H1 (cell line): ENCODE results near the gene TMPRSS4. TPM values are rescaled to one million over a fixed set of nuclear protein-coding genes. Genes with fewer than 3 reads are reported as not detected.

Source experiments
- HDAC6 ChIP-seq: IDR thresholded peaks from one replicate; pipeline ENCODE4 v1.7.1; 2012; ENCODE audit warnings: low read depth, mild to moderate bottlenecking, inconsistent platforms, low read length, moderate library complexity
- SIRT6 ChIP-seq: IDR thresholded peaks from one replicate; pipeline ENCODE4 v1.7.1; 2012; ENCODE audit warnings: low read length, inconsistent platforms
- SP1 ChIP-seq: IDR thresholded peaks from 2 replicates; pipeline ENCODE4 v1.6.1; 2011; ENCODE audit warnings: low read depth, low read length
- SP4 ChIP-seq: IDR thresholded peaks from 2 replicates; pipeline ENCODE4 v1.6.1; 2012; ENCODE audit warnings: low read length, inconsistent platforms
- TAF1 ChIP-seq: IDR thresholded peaks from 2 replicates; pipeline ENCODE4 v1.6.1; 2011; ENCODE audit warnings: mild to moderate bottlenecking, low read depth, low read length
- TCF12 ChIP-seq: IDR thresholded peaks from 2 replicates; pipeline ENCODE4 v1.6.1; 2011; ENCODE audit warnings: low read depth, mild to moderate bottlenecking, low read length
- polyA plus RNA-seq, 7 experiments: library from polyadenylated mRNA; depleted of rRNA in 3 of 7; stranded (reverse) in 5 of 7; unstranded in 2 of 7; fragments of >200 nt in 5 of 7; fragments of 200-250 nt in 2 of 7; gene quantifications; 1 replicate in 5 of 7; 2 replicates in 1 of 7; 4 replicates in 1 of 7; pipeline versions ENCODE4 v1.2.1 to v1.2.3, GENCODE V29; 2011 to 2013; ENCODE audit warnings: missing spikeins in 2 of 7, mixed read lengths in 2 of 7
- total RNA-seq: library from RNA; stranded (reverse); fragmentation: NEBNext Ultra II Directional; extraction: Animal tissue kit (Norgen Biotek cat#: 25700); gene quantifications from 2 replicates; pipeline ENCODE4 v1.2.1, GENCODE V29; 2021
- TF ChIP-seq, protein P1 (sequence below): fragments of 300-600 bp; sonication (generic); IDR thresholded peaks from 2 replicates; pipeline ENCODE4 v1.7.1; 2012; ENCODE audit warnings: low read length, moderate library complexity, mild to moderate bottlenecking, inconsistent platforms; ENCODE audit not compliant: insufficient replicate concordance

The TMPRSS4 gene
- total and polyA plus RNA-seq, 2 of the 8 experiments (the other 6 are each of a cell fraction or from before 2014, with no cell fraction given) = 0.11 to 0.58 TPM

DNA sequence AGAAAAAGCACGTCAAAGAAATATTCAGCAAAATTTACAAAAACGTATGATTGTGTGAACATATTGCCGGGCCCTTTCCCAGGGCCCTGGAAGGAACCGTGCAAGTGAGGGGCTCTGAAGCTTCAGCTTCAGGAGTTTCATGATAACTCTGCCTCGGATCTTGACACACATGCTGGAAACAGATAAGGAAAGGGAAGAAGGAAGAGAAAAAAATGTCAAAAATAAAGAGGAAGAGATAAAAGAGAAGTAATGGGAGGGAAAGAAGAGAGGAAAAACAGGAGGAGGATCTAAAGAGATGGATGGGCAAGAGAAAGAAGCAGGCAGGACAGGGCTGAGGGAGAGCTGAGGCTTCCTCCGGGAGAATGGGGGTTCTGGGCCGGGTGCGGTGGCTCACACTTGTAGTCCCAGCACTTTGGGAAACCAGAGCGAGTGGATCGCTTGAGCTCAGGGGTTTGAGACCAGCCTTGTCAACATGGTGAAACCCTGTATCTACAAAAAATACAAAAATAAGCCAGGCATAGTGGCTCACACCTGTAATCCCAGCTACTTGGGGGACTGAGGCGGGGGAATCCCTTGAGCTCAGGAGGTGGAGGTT lies 2.7 kb upstream of the TMPRSS4 start (continued):
- TF ChIP-seq, protein P1, sequence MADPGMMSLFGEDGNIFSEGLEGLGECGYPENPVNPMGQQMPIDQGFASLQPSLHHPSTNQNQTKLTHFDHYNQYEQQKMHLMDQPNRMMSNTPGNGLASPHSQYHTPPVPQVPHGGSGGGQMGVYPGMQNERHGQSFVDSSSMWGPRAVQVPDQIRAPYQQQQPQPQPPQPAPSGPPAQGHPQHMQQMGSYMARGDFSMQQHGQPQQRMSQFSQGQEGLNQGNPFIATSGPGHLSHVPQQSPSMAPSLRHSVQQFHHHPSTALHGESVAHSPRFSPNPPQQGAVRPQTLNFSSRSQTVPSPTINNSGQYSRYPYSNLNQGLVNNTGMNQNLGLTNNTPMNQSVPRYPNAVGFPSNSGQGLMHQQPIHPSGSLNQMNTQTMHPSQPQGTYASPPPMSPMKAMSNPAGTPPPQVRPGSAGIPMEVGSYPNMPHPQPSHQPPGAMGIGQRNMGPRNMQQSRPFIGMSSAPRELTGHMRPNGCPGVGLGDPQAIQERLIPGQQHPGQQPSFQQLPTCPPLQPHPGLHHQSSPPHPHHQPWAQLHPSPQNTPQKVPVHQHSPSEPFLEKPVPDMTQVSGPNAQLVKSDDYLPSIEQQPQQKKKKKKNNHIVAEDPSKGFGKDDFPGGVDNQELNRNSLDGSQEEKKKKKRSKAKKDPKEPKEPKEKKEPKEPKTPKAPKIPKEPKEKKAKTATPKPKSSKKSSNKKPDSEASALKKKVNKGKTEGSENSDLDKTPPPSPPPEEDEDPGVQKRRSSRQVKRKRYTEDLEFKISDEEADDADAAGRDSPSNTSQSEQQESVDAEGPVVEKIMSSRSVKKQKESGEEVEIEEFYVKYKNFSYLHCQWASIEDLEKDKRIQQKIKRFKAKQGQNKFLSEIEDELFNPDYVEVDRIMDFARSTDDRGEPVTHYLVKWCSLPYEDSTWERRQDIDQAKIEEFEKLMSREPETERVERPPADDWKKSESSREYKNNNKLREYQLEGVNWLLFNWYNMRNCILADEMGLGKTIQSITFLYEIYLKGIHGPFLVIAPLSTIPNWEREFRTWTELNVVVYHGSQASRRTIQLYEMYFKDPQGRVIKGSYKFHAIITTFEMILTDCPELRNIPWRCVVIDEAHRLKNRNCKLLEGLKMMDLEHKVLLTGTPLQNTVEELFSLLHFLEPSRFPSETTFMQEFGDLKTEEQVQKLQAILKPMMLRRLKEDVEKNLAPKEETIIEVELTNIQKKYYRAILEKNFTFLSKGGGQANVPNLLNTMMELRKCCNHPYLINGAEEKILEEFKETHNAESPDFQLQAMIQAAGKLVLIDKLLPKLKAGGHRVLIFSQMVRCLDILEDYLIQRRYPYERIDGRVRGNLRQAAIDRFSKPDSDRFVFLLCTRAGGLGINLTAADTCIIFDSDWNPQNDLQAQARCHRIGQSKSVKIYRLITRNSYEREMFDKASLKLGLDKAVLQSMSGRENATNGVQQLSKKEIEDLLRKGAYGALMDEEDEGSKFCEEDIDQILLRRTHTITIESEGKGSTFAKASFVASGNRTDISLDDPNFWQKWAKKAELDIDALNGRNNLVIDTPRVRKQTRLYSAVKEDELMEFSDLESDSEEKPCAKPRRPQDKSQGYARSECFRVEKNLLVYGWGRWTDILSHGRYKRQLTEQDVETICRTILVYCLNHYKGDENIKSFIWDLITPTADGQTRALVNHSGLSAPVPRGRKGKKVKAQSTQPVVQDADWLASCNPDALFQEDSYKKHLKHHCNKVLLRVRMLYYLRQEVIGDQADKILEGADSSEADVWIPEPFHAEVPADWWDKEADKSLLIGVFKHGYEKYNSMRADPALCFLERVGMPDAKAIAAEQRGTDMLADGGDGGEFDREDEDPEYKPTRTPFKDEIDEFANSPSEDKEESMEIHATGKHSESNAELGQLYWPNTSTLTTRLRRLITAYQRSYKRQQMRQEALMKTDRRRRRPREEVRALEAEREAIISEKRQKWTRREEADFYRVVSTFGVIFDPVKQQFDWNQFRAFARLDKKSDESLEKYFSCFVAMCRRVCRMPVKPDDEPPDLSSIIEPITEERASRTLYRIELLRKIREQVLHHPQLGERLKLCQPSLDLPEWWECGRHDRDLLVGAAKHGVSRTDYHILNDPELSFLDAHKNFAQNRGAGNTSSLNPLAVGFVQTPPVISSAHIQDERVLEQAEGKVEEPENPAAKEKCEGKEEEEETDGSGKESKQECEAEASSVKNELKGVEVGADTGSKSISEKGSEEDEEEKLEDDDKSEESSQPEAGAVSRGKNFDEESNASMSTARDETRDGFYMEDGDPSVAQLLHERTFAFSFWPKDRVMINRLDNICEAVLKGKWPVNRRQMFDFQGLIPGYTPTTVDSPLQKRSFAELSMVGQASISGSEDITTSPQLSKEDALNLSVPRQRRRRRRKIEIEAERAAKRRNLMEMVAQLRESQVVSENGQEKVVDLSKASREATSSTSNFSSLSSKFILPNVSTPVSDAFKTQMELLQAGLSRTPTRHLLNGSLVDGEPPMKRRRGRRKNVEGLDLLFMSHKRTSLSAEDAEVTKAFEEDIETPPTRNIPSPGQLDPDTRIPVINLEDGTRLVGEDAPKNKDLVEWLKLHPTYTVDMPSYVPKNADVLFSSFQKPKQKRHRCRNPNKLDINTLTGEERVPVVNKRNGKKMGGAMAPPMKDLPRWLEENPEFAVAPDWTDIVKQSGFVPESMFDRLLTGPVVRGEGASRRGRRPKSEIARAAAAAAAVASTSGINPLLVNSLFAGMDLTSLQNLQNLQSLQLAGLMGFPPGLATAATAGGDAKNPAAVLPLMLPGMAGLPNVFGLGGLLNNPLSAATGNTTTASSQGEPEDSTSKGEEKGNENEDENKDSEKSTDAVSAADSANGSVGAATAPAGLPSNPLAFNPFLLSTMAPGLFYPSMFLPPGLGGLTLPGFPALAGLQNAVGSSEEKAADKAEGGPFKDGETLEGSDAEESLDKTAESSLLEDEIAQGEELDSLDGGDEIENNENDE = no peak
- TF ChIP-seq SIRT6 = no peak
- TF ChIP-seq SP1 = no peak
- TF ChIP-seq TCF12 = no peak
- no peak for TF ChIP-seq SP4
- TF ChIP-seq HDAC6 = no peak
- no peak for TF ChIP-seq TAF1
